IPS-15b (cell line): ENCODE results near the gene BBS10.
"Not testable (repeated sequence)": the region's sequence is repeated elsewhere in the genome, so short reads cannot be mapped to it uniquely, and the experiment has no call there.

Experiments
- H3K27me3 ChIP-seq: one replicate; pipeline ENCODE4 v1.6.1; 2013; ENCODE audit warnings: low read length; ENCODE audit not compliant: control insufficient read depth, insufficient read depth
- H3K36me3 ChIP-seq: one replicate; pipeline ENCODE4 v1.6.1; 2013; ENCODE audit warnings: low read length; ENCODE audit not compliant: control insufficient read depth, insufficient read depth
- H3K4me1 ChIP-seq: one replicate; pipeline ENCODE4 v1.6.1; 2013; ENCODE audit warnings: mild to moderate bottlenecking, low read length; ENCODE audit not compliant: control insufficient read depth, insufficient read depth
- H3K4me3 ChIP-seq: one replicate; pipeline ENCODE4 v1.5.1; 2013; ENCODE audit warnings: low read depth, low read length
- H3K9ac ChIP-seq: one replicate; pipeline ENCODE4 v1.6.1; 2013; ENCODE audit warnings: low read depth, mild to moderate bottlenecking, low read length
- H3K9me3 ChIP-seq: one replicate; pipeline ENCODE4 v1.6.1; 2013; ENCODE audit warnings: mild to moderate bottlenecking, low read length; ENCODE audit not compliant: control insufficient read depth, insufficient read depth

Gene BBS10

GRCh38 chr12:76348079-76348901 is at the start of gene BBS10:
Gene BBS10, minus strand, starts transcription at chr12:76348415. Its CDS starts 57 bp downstream, at chr12:76348358.
- no peaks in the 10 kb centered on the region for H3K36me3 ChIP-seq
- no peaks in the 10 kb centered on the region for H3K27me3 ChIP-seq
- peak within 1 kb of the TSS; percentile 94 for H3K4me3 ChIP-seq

GRCh38 chr12:76391461-76391860 is 43.2 kb upstream of the BBS10 start:
- H3K4me1 ChIP-seq, result no peaks in the 10 kb centered on the region
- H3K36me3 ChIP-seq, result peaks cover 3% of the 10 kb centered on the region
- no peak overlapping the region for H3K4me3 ChIP-seq
- H3K9ac ChIP-seq, result no peak overlapping the region
- H3K9me3 ChIP-seq, result no peaks in the 10 kb centered on the region
- H3K27me3 ChIP-seq, result no peaks in the 10 kb centered on the region

More at GRCh38 chr12:76348079-76348901, at the start of gene BBS10:
- Histone ChIP-seq H3K9ac (peak within 1 kb of the TSS; percentile 96), H3K4me1 (peaks cover 3% of the 10 kb centered on the region), H3K9me3 (no peaks in the 10 kb centered on the region)

GRCh38 chr12:76387614-76388013 is 39.4 kb upstream of the BBS10 start:
- Histone ChIP-seq H3K9ac (no peak overlapping the region), H3K36me3 (peaks cover 1% of the 10 kb centered on the region), H3K4me3 (no peak overlapping the region), H3K4me1 (no peaks in the 10 kb centered on the region), H3K27me3 (no peaks in the 10 kb centered on the region), H3K9me3 (no peaks in the 10 kb centered on the region)

DNA sequence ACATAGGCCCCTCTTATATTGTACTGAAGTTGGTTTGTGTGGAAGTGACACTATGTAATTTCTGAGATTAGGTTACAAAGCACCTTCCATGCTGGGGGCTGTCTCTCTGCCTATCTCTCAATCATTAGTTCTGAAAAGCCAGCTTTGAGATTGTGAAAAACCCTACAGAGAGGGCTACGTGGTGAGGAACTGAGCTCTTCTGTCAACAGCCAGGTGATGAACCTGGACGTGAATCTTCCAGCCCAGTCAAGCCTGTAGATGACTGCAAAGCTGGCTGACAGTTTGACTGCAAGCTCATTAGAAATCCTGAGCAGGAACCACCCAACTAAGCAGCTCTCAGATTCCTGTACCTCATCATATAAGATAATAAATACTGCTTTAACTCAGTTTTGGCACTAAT is 36.3 kb upstream of the BBS10 start:
- Histone ChIP-seq H3K4me3 (no peak overlapping the region), H3K27me3 (no peaks in the 10 kb centered on the region), H3K4me1 (no peaks in the 10 kb centered on the region), H3K9me3 (no peaks in the 10 kb centered on the region), H3K9ac (no peak overlapping the region), H3K36me3 (no peaks in the 10 kb centered on the region)

DNA sequence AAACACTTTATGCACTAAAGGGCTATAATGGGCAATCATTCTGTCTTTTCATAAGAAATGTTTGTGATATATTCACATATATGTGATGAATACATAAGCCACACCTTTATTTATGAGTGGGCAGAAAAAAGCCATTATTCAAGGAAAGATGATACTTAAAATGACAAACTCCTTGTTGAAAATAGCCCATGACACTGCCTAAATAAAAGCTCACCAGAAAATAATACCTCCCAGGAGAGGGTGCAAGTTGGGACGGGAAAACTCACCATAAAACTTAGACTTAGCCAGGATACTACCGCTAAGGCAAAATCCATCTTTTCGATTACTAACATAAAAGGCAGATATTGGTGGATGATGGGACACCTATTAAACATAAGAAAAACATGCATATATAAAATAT is 35.8 kb upstream of the BBS10 start:
- Histone ChIP-seq H3K9me3 (no peaks in the 10 kb centered on the region), H3K9ac (no peak overlapping the region), H3K4me3 (no peak overlapping the region), H3K4me1 (no peaks in the 10 kb centered on the region), H3K27me3 (no peaks in the 10 kb centered on the region), H3K36me3 (no peaks in the 10 kb centered on the region)

DNA sequence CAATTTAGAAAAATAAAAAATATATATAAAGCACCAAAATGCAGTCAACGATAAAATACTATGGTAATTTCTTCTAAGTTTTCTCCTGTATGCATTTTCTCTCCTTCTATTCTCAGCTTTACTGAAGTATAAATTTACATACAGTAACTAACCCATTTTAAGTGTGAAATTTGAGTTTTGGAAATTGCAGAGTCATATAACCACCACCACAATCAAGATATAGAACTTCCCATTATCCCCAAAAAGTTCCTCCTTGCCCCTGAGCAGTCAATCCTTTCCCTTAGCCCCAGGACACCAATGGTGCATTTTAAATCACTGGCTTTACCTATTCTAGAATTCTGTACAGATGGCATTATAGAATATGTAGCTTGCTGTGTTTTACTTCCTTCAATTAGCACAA is 31.0 kb upstream of the BBS10 start:
- Histone ChIP-seq H3K36me3 (no peaks in the 10 kb centered on the region), H3K9ac (no peak overlapping the region), H3K4me1 (no peaks in the 10 kb centered on the region), H3K9me3 (no peaks in the 10 kb centered on the region), H3K4me3 (no peak overlapping the region), H3K27me3 (no peaks in the 10 kb centered on the region)

DNA sequence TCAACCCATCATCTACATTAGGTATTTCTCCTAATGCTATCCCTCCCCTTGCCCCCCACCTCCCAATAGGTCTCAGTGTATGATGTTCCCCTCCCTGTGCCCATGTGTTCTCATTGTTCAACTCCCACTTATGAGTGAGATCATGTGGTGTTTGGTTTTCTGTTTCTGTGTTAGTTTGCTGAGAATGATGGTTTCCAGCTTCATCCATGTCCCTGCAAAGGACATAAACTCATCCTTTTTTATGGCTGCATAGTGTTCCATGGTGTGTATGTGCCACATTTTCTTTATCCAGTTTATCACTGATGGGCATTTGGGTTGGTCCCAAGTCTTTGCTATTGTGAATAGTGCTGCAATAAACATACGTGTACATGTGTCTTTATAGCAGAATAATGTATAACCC is 28.7 kb upstream of the BBS10 start:
- not testable (repeated sequence) for H3K4me1 ChIP-seq, H3K9ac ChIP-seq, H3K36me3 ChIP-seq, H3K4me3 ChIP-seq, H3K27me3 ChIP-seq, H3K9me3 ChIP-seq

DNA sequence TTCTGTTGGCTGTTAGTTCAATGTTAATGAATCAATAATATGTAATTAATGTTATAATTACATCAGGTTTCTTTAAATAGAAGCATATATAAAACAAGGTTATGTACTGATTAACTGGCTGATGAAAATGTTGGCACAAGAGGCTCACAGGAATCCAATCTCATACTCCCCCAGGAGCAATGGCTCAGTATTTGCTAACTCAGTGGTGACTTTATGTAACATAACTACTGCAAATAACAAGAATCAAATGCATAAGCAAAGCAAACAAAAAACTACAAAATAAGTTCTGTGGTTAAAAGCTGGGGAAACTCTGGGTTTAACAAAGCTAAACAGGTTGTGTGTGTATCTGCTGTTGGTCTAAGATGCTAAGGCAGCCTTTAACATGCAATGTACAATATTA is 27.7 kb upstream of the BBS10 start:
- Histone ChIP-seq H3K9ac (no peak overlapping the region), H3K4me3 (no peak overlapping the region), H3K9me3 (no peaks in the 10 kb centered on the region), H3K36me3 (no peaks in the 10 kb centered on the region), H3K27me3 (no peaks in the 10 kb centered on the region), H3K4me1 (no peaks in the 10 kb centered on the region)

DNA sequence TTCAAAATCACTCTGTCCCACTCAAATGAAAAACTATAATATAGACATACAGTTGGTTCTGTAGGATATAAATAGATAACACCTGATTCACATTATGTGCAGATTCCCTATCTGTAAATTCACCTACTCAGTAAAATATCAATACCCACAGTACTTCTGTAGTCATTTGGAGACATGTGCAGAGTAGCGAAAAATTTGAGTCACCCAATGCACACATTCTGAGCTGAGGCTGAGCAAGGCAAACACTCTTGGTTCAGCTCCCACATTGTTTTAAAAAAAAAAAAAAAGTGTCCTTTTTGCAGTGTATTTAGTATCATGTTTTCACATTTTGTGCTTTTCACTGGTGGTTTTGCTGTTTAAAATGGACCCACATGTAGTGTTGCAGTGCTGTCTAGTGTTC is 27.3 kb upstream of the BBS10 start:
- H3K9ac ChIP-seq, result no peak overlapping the region
- H3K36me3 ChIP-seq, result no peaks in the 10 kb centered on the region
- H3K27me3 ChIP-seq, result no peaks in the 10 kb centered on the region
- no peaks in the 10 kb centered on the region for H3K4me1 ChIP-seq
- no peak overlapping the region for H3K4me3 ChIP-seq
- no peaks in the 10 kb centered on the region for H3K9me3 ChIP-seq

DNA sequence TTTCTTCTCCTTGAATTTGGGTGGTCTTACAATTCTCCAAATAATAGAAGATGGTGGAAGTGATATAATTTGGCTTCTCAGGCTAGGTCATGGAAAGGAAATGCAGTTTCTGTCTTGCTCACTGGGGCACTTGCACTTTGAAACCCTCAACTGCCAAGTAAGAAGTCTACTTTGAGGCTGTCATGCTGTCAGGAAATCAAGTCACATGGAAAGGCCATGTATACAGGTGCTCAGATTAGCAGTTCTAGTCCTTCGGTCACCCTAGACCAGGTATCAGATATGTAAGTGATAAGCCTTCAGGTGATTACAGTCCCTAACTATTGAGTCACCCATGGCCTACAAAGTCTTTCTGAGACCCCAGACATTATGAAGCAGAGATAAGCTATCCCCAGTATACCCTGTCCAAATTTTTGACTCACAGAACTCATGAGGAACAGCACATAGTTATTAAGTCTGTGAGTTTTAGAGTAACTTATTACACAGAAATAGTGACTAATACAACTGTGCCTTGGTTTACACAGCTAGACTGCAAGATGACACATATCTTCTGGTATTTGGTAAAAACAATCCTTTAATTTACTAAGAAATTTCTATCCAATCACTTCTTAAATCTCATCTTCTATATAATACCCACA is 26.3 kb upstream of the BBS10 start:
- no peaks in the 10 kb centered on the region for H3K27me3 ChIP-seq
- no peak overlapping the region for H3K4me3 ChIP-seq
- H3K9me3 ChIP-seq, result no peaks in the 10 kb centered on the region
- no peak overlapping the region for H3K9ac ChIP-seq
- no peaks in the 10 kb centered on the region for H3K36me3 ChIP-seq
- no peaks in the 10 kb centered on the region for H3K4me1 ChIP-seq

GRCh38 chr12:76368230-76368629 is 20.0 kb upstream of the BBS10 start:
- H3K9ac ChIP-seq, result no peak overlapping the region
- H3K36me3 ChIP-seq, result no peaks in the 10 kb centered on the region
- no peaks in the 10 kb centered on the region for H3K9me3 ChIP-seq
- H3K27me3 ChIP-seq, result no peaks in the 10 kb centered on the region
- no peaks in the 10 kb centered on the region for H3K4me1 ChIP-seq
- H3K4me3 ChIP-seq, result no peak overlapping the region

GRCh38 chr12:76366163-76366562 is 17.9 kb upstream of the BBS10 start:
- no peaks in the 10 kb centered on the region for H3K36me3 ChIP-seq
- H3K9me3 ChIP-seq, result no peaks in the 10 kb centered on the region
- no peak overlapping the region for H3K4me3 ChIP-seq
- no peaks in the 10 kb centered on the region for H3K27me3 ChIP-seq
- H3K9ac ChIP-seq, result no peak overlapping the region
- no peaks in the 10 kb centered on the region for H3K4me1 ChIP-seq
